Measurements from ENCODE around the gene JAK1. TPM values are rescaled to one million over a fixed set of nuclear protein-coding genes. Genes with fewer than 3 reads are reported as not detected.

JAK1 gene
- total and polyA plus RNA-seq, 9 of the 15 experiments (the other 6 are each of a cell fraction or from before 2014, with no cell fraction given): 9.7 to 44.1 (median 42.5) TPM

DNA sequence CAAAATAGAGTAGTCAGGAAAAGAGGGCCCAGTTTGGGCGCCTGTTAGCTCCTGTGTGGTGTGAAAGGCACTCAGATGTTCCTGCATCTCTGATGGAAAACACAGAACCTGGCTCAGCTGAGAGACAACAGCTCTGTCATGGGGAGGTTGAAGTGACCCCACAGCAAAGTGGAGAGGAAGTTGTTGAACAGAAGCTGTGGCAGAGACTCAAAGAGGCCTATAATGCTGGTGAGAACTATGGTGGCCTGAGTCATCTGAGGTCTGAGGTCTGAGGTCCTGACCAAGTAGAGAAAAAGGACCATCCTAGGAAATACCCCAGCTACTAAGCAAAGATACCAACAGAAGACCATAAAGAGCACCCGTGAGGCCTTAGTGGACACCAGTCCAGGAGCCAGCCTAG is 45.6 kb upstream of the JAK1 start (continued):
- TF ChIP-seq CUX1 (CRISPR knock-in tag; IDR thresholded peaks at IDR 0.05): no peak
- TF ChIP-seq, protein P1, sequence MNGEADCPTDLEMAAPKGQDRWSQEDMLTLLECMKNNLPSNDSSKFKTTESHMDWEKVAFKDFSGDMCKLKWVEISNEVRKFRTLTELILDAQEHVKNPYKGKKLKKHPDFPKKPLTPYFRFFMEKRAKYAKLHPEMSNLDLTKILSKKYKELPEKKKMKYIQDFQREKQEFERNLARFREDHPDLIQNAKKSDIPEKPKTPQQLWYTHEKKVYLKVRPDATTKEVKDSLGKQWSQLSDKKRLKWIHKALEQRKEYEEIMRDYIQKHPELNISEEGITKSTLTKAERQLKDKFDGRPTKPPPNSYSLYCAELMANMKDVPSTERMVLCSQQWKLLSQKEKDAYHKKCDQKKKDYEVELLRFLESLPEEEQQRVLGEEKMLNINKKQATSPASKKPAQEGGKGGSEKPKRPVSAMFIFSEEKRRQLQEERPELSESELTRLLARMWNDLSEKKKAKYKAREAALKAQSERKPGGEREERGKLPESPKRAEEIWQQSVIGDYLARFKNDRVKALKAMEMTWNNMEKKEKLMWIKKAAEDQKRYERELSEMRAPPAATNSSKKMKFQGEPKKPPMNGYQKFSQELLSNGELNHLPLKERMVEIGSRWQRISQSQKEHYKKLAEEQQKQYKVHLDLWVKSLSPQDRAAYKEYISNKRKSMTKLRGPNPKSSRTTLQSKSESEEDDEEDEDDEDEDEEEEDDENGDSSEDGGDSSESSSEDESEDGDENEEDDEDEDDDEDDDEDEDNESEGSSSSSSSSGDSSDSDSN (IDR thresholded peaks at IDR 0.05; ENCODE audit: borderline replicate concordance in 1 of 2, low read depth in 2 of 2, low read length in 2 of 2): no peak

All from K562 (cell line).